Naive thymus-derived CD8-positive, alpha-beta T cell (primary cell): ENCODE results near the gene MYCBP. TPM values are rescaled to one million over a fixed set of nuclear protein-coding genes. Genes with fewer than 3 reads are reported as not detected.

ENCODE experiments used
- ATAC-seq, 2 donors: fragments of 150-1000 bp; cut with Tn5 transposase in 1 of 2; sonication (Bioruptor Pico), chemical (Tn5 transposase) in 1 of 2; 1 replicate in 1 of 2; 2 replicates in 1 of 2; pipeline ENCODE4 v1.10.0; 2021; ENCODE audit warnings: mild to moderate bottlenecking in 2 of 2, moderate library complexity in 2 of 2
- POLR2A ChIA-PET: fragments of 350-600 bp; sonication (Branson Sonifier 250); formaldehyde crosslinking; loops from one replicate; lab custom pipeline; 2021; ENCODE audit warnings: antibody characterized with exemption; lab: Charles Lee
- DNase-seq, 10 donors: peaks; one replicate each; pipeline versions ENCODE4 v3.0.0 to v3.0.0-alpha.2; 2020 to 2022
- H3K27ac Mint-ChIP-seq, 10 donors: one replicate each; pipeline ENCODE4 v1.8.0; 2020 to 2022; ENCODE audit warnings: mild to moderate bottlenecking in 10 of 10, mixed read lengths in 10 of 10, moderate library complexity in 4 of 10, inconsistent platforms in 1 of 10
- H3K27me3 Mint-ChIP-seq, 5 donors: one replicate each; pipeline ENCODE4 v1.8.0; 2021 to 2022; ENCODE audit warnings: mixed read lengths in 5 of 5
- H3K36me3 Mint-ChIP-seq, 3 donors: one replicate each; pipeline ENCODE4 v1.8.0; 2020 to 2022; ENCODE audit warnings: mixed read lengths in 3 of 3, mild to moderate bottlenecking in 2 of 3, inconsistent platforms in 1 of 3
- H3K4me1 Mint-ChIP-seq, 4 donors: one replicate each; pipeline ENCODE4 v1.8.0; 2021 to 2022; ENCODE audit warnings: mixed read lengths in 4 of 4
- H3K4me3 Mint-ChIP-seq, 10 donors: one replicate each; pipeline ENCODE4 v1.8.0; 2020 to 2022; ENCODE audit warnings: mild to moderate bottlenecking in 10 of 10, mixed read lengths in 10 of 10, moderate library complexity in 6 of 10, inconsistent platforms in 1 of 10
- H3K9me3 Mint-ChIP-seq, 9 donors: one replicate each; pipeline ENCODE4 v1.8.0; 2020 to 2022; ENCODE audit warnings: mixed read lengths in 9 of 9, mild to moderate bottlenecking in 3 of 9, inconsistent platforms in 1 of 9, moderate library complexity in 1 of 9
- polyA plus RNA-seq, 3 donors: library from polyadenylated mRNA; unstranded; fragments of 300-500 nt; fragmentation: Illumina TruSeq; gene quantifications; one replicate each; pipeline ENCODE4 v1.2.3, GENCODE V29; 2021
- total RNA-seq, 8 experiments: library from RNA in 2 of 8; stranded (reverse) in 2 of 8; gene quantifications; one replicate each; pipeline ENCODE4 v1.2.3 and lab custom pipeline; 2021 to 2026

The MYCBP gene
- total and polyA plus RNA-seq, 5 experiments from 2014 or later: 12.4 to 63.8 (median 49.6) TPM

DNA sequence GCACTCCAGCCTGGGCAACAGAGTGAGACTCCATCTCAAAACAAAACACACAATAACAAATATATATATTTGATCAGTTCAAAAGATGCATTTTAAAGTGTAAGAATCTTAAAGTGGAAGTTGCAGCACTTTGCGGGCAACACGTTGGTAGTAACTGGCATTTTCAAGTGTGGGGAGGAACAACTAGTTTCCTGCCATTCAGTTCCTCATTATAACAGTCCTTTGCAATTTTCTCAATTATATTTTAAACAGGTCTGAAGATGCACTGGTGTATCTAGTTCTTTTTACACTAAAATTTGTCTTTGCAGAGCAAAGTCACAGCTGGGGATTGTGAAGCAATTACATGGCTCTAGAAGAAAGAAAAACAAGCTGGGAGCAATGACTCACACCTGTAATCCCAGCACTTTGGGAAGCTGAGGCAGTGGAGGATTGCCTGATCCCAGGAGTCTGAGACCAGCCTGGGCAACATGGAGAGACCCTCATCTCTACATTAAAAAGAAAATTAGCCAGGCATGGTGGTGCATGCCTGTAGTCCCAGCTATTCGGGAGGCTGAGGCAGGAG is 38.8 kb downstream of the MYCBP start:
- POLR2A ChIA-PET: no interaction called here
- no peaks in the 10 kb centered on the region for H3K9me3 Mint-ChIP-seq
- H3K27me3 Mint-ChIP-seq: peaks cover 9 to 31% (median 12%) of the 10 kb centered on the region in 5 donors
- H3K4me3 Mint-ChIP-seq: no peak overlapping the region
- ATAC-seq (no peak), DNase-seq (no peak)
- peaks cover 0 to 20% (median 3%) of the 10 kb centered on the region in 3 donors for H3K36me3 Mint-ChIP-seq
- no peak overlapping the region for H3K27ac Mint-ChIP-seq
- H3K4me1 Mint-ChIP-seq: peaks cover 0 to 6% (median 3%) of the 10 kb centered on the region in 4 donors

DNA sequence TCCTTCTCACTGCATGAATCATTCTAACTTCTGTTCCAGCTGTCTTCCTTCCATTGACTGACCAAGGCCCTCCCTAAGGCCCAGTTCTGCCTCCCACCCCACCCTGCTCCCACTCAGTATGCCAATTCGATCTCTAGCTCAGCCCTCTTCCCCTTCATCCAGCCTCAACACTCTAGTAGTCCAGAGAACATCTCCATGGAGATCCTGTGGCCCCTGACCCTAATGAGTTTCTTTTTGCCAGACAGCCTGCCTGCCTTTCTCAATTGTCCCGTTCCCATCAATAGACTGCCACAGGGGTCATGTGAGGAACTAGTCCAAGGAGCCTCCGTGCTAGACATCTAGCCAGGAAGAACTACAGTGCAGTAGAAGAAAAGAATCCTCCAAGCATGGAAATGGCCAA is 40.0 kb downstream of the MYCBP start:
- Mint-ChIP-seq H3K4me3 (no peak overlapping the region), H3K27me3 (peaks cover 12 to 38% (median 14%) of the 10 kb centered on the region in 5 donors), H3K4me1 (peaks cover 0 to 6% (median 3%) of the 10 kb centered on the region in 4 donors), H3K27ac (peak overlapping the region in 1 of 10 donors; percentile 37), H3K36me3 (peaks cover 0 to 8% (median 0%) of the 10 kb centered on the region in 3 donors), H3K9me3 (no peaks in the 10 kb centered on the region)
- DNase-seq (no peak), ATAC-seq (no peak)
- POLR2A ChIA-PET: no interaction called here

- Mint-ChIP-seq H3K4me1 (peaks cover 0 to 6% (median 3%) of the 10 kb centered on the region in 4 donors), H3K9me3 (no peaks in the 10 kb centered on the region), H3K4me3 (no peak overlapping the region), H3K27ac (no peak overlapping the region), H3K36me3 (peaks cover 0 to 2% (median 0%) of the 10 kb centered on the region in 3 donors), H3K27me3 (peaks cover 12 to 38% (median 14%) of the 10 kb centered on the region in 5 donors)
- no peak for DNase-seq
- POLR2A ChIA-PET: no interaction called here
- no peak for ATAC-seq
These were observed 40.8 kb downstream of the MYCBP start for GRCh38 chr1:38832370-38832734.

DNA sequence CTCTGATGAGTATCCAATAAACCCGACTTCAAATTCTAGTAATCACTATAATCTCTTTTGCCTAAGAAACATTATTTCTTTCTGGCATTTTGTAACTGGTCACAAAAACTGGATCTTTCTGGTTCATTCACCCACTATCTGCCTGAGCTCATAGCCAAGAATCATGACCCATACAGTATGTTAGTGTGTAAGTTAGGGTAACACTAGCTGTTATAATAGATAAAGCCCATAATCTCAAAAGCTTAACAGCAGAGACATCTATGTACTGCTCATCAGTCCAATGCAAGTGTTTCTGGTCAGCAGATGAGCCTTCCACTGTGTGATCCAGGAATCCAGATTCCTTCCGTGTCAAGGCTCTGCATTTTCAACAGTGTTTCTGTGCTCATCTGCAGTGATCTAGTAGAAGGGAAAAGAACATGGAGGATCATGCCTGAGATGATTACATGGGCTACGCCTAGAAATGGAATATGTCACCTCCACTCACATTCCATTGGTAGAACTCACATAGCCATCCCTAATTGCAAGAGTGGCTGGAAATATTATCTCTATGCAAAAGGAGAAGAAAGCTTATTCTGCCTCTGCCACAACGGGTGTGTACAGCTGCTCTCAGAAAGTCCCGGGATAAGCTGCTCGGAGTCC is 41.3 kb downstream of the MYCBP start:
- ATAC-seq (no peak), DNase-seq (no peak)
- Mint-ChIP-seq H3K36me3 (no peaks in the 10 kb centered on the region), H3K4me1 (peaks cover 0 to 6% (median 3%) of the 10 kb centered on the region in 4 donors), H3K9me3 (no peaks in the 10 kb centered on the region), H3K27ac (no peak overlapping the region), H3K4me3 (no peak overlapping the region), H3K27me3 (peaks cover 12 to 39% (median 14%) of the 10 kb centered on the region in 5 donors)
- POLR2A ChIA-PET: no interaction called here

DNA sequence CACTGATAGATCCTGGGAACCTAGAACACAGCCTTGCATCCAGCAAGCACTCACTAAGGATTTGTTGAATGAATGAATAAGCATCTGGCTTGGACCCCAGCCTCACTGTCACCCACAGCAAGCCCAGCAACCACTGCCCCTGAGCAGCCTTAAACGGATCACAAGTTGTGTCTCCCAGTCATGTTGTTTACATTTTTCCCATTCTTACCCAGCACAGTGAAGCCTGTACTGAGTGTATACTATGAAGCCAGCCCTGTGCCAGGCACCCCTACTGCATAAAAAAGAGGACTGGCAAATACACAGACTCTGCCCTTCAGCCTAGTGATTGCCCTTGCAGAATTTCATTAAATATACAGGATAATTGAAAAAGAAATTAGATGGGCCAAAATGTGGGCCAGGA is 43.8 kb downstream of the MYCBP start:
- Mint-ChIP-seq H3K4me3 (no peak overlapping the region), H3K4me1 (peaks cover 0 to 1% (median 0%) of the 10 kb centered on the region in 4 donors), H3K9me3 (no peaks in the 10 kb centered on the region), H3K36me3 (no peaks in the 10 kb centered on the region), H3K27ac (peak overlapping the region in 1 of 10 donors; percentile 57), H3K27me3 (peaks cover 15 to 60% (median 25%) of the 10 kb centered on the region in 5 donors)
- ATAC-seq: no peak
- no peak for DNase-seq
- POLR2A ChIA-PET: no interaction called here

- POLR2A ChIA-PET: no interaction called here
- no peak for DNase-seq
- no peak overlapping the region for H3K4me3 Mint-ChIP-seq
- no peaks in the 10 kb centered on the region for H3K9me3 Mint-ChIP-seq
- no peak for ATAC-seq
- no peaks in the 10 kb centered on the region for H3K4me1 Mint-ChIP-seq
- no peak overlapping the region for H3K27ac Mint-ChIP-seq
- no peaks in the 10 kb centered on the region for H3K36me3 Mint-ChIP-seq
- peaks cover 15 to 62% (median 31%) of the 10 kb centered on the region in 5 donors for H3K27me3 Mint-ChIP-seq
These were observed 45.8 kb downstream of the MYCBP start for GRCh38 chr1:38827318-38827717.

- no peaks in the 10 kb centered on the region for H3K9me3 Mint-ChIP-seq
- peaks cover 19 to 65% (median 35%) of the 10 kb centered on the region in 5 donors for H3K27me3 Mint-ChIP-seq
- no peak overlapping the region for H3K4me3 Mint-ChIP-seq
- POLR2A ChIA-PET: no interaction called here
- DNase-seq: no peak
- no peak overlapping the region for H3K27ac Mint-ChIP-seq
- no peaks in the 10 kb centered on the region for H3K4me1 Mint-ChIP-seq
- ATAC-seq: no peak
- H3K36me3 Mint-ChIP-seq: no peaks in the 10 kb centered on the region
These were observed 46.3 kb downstream of the MYCBP start for GRCh38 chr1:38826886-38827285.

- POLR2A ChIA-PET: no interaction called here
- DNase-seq: no peak
- Mint-ChIP-seq H3K4me1 (no peaks in the 10 kb centered on the region), H3K4me3 (no peak overlapping the region), H3K27me3 (peaks cover 18 to 70% (median 40%) of the 10 kb centered on the region in 5 donors), H3K27ac (no peak overlapping the region), H3K9me3 (no peaks in the 10 kb centered on the region), H3K36me3 (no peaks in the 10 kb centered on the region)
- ATAC-seq: no peak
These were observed 46.9 kb downstream of the MYCBP start for GRCh38 chr1:38826262-38826661.

DNA sequence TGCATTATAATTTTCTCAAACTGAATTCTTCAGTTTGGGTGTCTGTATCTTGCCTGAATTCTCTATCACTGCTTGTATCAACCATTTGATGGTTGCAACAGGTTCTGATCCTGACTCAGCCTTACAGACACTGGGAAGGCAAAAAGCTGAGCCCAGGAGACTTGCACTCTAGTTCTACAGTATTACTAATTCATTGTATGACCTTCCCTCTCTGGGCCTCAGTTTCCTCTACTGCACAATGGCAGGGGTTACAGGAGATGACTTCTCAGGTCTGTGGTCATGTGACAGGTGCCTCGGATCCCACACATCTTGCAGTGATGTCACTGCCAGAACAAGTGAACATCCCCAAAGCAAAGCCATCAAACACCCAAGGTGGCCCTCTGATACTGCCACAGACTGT is 52.3 kb downstream of the MYCBP start:
- Mint-ChIP-seq H3K27ac (no peak overlapping the region), H3K36me3 (peaks cover 0 to 4% (median 0%) of the 10 kb centered on the region in 3 donors), H3K4me3 (no peak overlapping the region), H3K4me1 (peaks cover 0 to 11% (median 5%) of the 10 kb centered on the region in 4 donors), H3K9me3 (peaks cover 0 to 4% (median 0%) of the 10 kb centered on the region in 9 donors), H3K27me3 (peaks cover 31 to 74% (median 60%) of the 10 kb centered on the region in 5 donors)
- DNase-seq (no peak), ATAC-seq (no peak)
- POLR2A ChIA-PET: no interaction called here

DNA sequence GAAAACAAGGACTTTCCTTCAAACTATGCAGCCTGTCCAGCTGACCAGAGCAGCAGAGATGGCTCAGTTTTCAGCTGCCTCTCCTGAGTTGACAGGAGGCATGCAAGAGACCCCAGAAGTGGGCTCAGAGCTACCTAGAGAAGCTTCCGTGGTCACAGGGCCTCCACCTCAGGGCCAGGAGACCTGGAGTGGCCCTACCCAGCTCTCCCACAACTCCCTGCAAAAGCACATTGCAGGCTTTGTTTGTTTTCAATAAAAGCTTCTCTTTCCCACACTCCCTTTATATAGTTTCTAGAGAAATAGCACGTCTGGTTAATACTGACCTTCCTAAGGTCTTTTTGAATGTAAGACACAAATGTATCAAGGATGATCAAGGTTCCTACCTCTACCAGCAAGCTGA is 53.6 kb downstream of the MYCBP start:
- ATAC-seq: no peak
- peak overlapping the region in 1 of 10 donors; percentile 24 for H3K4me3 Mint-ChIP-seq
- H3K36me3 Mint-ChIP-seq: peaks cover 0 to 4% (median 0%) of the 10 kb centered on the region in 3 donors
- H3K9me3 Mint-ChIP-seq: peaks cover 0 to 4% (median 0%) of the 10 kb centered on the region in 9 donors
- DNase-seq: no peak
- peaks cover 33 to 76% (median 63%) of the 10 kb centered on the region in 5 donors for H3K27me3 Mint-ChIP-seq
- POLR2A ChIA-PET: no interaction called here
- H3K27ac Mint-ChIP-seq: no peak overlapping the region
- peaks cover 2 to 16% (median 11%) of the 10 kb centered on the region in 4 donors for H3K4me1 Mint-ChIP-seq

DNA sequence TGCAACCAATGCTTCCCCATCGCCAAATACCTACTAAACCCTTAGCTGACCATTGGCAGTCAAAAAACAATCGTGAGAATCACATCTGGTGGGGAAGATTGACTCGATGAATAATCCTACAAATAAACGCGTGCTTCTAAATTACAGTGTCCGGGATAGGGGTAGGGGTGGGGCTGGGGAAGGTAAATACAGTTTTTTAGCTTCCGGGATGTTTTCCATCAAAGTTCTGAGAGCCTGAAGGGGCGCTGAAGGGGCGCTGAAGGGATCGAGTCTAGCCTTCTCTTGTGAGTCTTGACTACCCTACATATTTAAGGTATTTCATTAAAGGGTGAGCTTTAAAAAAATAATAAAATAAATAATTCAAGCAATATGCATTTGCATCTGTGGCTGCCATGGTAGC is 54.1 kb downstream of the MYCBP start:
- peaks cover 0 to 4% (median 0%) of the 10 kb centered on the region in 9 donors for H3K9me3 Mint-ChIP-seq
- POLR2A ChIA-PET: no interaction called here
- H3K27ac Mint-ChIP-seq: no peak overlapping the region
- ATAC-seq: no peak
- peak overlapping the region in 4 of 10 donors; percentile 36 to 54 (median 40) for H3K4me3 Mint-ChIP-seq
- H3K4me1 Mint-ChIP-seq: peaks cover 2 to 16% (median 11%) of the 10 kb centered on the region in 4 donors
- H3K36me3 Mint-ChIP-seq: peaks cover 0 to 4% (median 0%) of the 10 kb centered on the region in 3 donors
- H3K27me3 Mint-ChIP-seq: peaks cover 33 to 76% (median 63%) of the 10 kb centered on the region in 5 donors
- DNase-seq: no peak

DNA sequence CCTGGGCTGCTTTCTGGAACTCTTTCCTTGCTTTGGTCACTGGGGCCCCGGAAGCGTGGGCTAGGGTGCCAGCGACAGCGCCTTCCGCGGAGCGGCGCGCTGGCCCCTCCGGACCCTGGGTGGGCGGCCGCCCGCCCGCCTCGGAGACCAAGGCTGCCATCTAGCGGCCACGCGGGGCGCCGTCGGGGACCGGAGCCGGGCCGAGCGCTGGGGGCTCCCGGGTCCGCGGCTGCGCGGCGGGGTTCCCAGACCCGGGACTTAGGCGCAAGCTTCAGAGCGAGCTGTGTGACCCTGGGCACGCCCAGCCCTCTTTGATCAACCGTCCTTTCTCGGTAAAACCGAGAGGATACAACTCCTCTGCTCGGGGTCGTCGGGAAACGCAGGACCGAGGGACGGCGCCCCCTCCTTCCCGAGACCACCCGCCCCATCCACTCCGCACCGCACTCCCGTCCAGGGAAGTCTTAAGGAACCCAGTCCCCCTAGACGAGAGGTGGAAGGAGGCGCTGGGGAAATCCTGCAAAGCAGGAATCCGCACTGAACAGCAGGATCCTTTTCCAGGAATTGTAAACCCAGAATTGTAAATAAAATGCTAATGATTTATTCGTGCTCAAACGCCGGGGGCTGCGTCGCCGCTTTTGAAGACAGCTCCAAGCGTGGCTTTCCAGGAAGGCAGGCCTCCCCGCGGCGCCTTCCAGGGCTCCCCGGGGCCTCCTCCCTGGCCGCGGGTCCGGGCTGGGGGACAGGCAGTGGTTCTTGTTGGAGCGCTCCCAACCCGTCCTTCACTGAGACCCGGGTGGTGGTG is 54.8 kb downstream of the MYCBP start:
- Mint-ChIP-seq H3K27me3 (peaks cover 33 to 83% (median 67%) of the 10 kb centered on the region in 5 donors), H3K4me3 (peak overlapping the region in 7 of 10 donors; percentile 33 to 72 (median 48)), H3K36me3 (peaks cover 0 to 4% (median 0%) of the 10 kb centered on the region in 3 donors), H3K4me1 (peaks cover 2 to 16% (median 11%) of the 10 kb centered on the region in 4 donors), H3K27ac (no peak overlapping the region), H3K9me3 (peaks cover 0 to 4% (median 0%) of the 10 kb centered on the region in 9 donors)
- DNase-seq (peak; percentile 18 to 70 (median 42)), ATAC-seq (peak; percentile 70 to 94)
- POLR2A ChIA-PET: interaction anchor here (0.5 kb wide), 1 partner anchor 1113 kb away, joined by 3 read pairs; no protein-coding TSS in a partner anchor
